ENCODE results near the gene BTN3A1.

DNA sequence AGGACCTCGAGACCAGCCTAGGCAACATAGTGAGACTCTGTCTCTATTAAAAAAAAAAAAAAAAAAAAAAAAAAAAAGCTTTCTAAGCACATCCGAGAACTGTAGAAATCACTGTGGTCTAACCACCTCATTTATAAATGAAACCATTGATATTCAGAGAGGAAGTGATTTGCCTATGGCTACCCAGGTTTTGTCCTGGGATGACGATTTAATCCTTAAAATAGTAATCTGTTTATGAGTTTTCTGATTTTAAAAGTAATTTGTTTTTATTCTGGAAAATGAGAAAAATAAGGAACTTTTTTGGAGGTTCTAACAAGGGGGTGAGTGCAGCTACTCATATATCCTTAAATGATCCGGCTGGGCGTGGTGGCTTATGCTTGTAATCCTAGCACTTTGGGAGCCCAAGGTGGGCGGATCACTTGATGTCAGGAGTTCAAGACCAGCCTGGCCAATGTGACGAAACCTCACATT lies 43.5 kb upstream of the BTN3A1 start:
- TF ChIP-seq CTCF (conservative IDR thresholded peaks at IDR 0.05 in 1 of 2, IDR thresholded peaks at IDR 0.05 in 1 of 2; ENCODE audit: low read depth in 1 of 2, low read length in 2 of 2) = no peak
- TF ChIP-seq EZH2 (IDR thresholded peaks at IDR 0.05; ENCODE audit: low read length, missing control alignments) = no peak

Data from fibroblast of lung (primary cell).